HG03378 (cell line): Measurements from ENCODE around the gene DAB1.

Source experiments
- ATAC-seq: cut with Tn5 transposase; IDR thresholded peaks from one replicate; pipeline ENCODE4 v1.9.1; 2021; ENCODE audit warnings: mild to moderate bottlenecking, moderate library complexity; ENCODE audit not compliant: unreplicated experiment

Gene DAB1

GRCh38 chr1:57423656-57424211 is at the start of gene DAB1:
Gene DAB1 (minus strand): TSS chr1:57424060. CDS start chr1:57291030, 133,030 bp downstream.
- no peak for ATAC-seq

GRCh38 chr1:57473448-57473847 is 49.6 kb upstream of the DAB1 start:
- no peak for ATAC-seq

- ATAC-seq = no peak
Observed at GRCh38 chr1:57471995-57472394, 48.1 kb upstream of the DAB1 start.

- ATAC-seq = no peak
Observed at GRCh38 chr1:57470036-57470435, 46.2 kb upstream of the DAB1 start.

- no peak for ATAC-seq
Observed at GRCh38 chr1:57468641-57469523, 45.0 kb upstream of the DAB1 start.

- ATAC-seq = no peak
Observed at GRCh38 chr1:57467830-57468229, 44.0 kb upstream of the DAB1 start.

GRCh38 chr1:57464756-57465155 is 40.9 kb upstream of the DAB1 start:
- ATAC-seq = no peak

GRCh38 chr1:57463343-57463742 is 39.5 kb upstream of the DAB1 start:
- ATAC-seq = no peak

- no peak for ATAC-seq
Observed at GRCh38 chr1:57461405-57461804, 37.5 kb upstream of the DAB1 start.

- ATAC-seq = no peak
Observed at GRCh38 chr1:57451516-57451915, 27.7 kb upstream of the DAB1 start.

- ATAC-seq = no peak
Observed at GRCh38 chr1:57450981-57451380, 27.1 kb upstream of the DAB1 start.

GRCh38 chr1:57447551-57447950 is 23.7 kb upstream of the DAB1 start:
- no peak for ATAC-seq

GRCh38 chr1:57443004-57443403 is 19.1 kb upstream of the DAB1 start:
- ATAC-seq = no peak

GRCh38 chr1:57440096-57440495 is 16.2 kb upstream of the DAB1 start:
- no peak for ATAC-seq

GRCh38 chr1:57431400-57431799 is 7.5 kb upstream of the DAB1 start:
- no peak for ATAC-seq

- ATAC-seq = no peak
Observed at GRCh38 chr1:57424231-57425027, 569 bp upstream of the DAB1 start.

- no peak for ATAC-seq
Observed at GRCh38 chr1:57423135-57423655, 665 bp downstream of the DAB1 start.

- ATAC-seq = no peak
Observed at GRCh38 chr1:57422271-57423134, 1.4 kb downstream of the DAB1 start.

- no peak for ATAC-seq
Observed at GRCh38 chr1:57421806-57422205, 2.1 kb downstream of the DAB1 start.

- ATAC-seq = no peak
Observed at GRCh38 chr1:57420981-57421785, 2.7 kb downstream of the DAB1 start.
